ENCODE data around the gene RETREG1. TPM values are rescaled to one million over a fixed set of nuclear protein-coding genes. Genes with fewer than 3 reads are reported as not detected.
A peak's percentile ranks its signal among the peaks of the same experiment; 100 is the strongest.
"Not testable (repeated sequence)": the region's sequence is repeated elsewhere in the genome, so short reads cannot be mapped to it uniquely, and the experiment has no call there.

RETREG1 gene
- total and polyA plus RNA-seq, 7 experiments from 2014 or later: 37.4 to 130 (median 48.6) TPM

DNA sequence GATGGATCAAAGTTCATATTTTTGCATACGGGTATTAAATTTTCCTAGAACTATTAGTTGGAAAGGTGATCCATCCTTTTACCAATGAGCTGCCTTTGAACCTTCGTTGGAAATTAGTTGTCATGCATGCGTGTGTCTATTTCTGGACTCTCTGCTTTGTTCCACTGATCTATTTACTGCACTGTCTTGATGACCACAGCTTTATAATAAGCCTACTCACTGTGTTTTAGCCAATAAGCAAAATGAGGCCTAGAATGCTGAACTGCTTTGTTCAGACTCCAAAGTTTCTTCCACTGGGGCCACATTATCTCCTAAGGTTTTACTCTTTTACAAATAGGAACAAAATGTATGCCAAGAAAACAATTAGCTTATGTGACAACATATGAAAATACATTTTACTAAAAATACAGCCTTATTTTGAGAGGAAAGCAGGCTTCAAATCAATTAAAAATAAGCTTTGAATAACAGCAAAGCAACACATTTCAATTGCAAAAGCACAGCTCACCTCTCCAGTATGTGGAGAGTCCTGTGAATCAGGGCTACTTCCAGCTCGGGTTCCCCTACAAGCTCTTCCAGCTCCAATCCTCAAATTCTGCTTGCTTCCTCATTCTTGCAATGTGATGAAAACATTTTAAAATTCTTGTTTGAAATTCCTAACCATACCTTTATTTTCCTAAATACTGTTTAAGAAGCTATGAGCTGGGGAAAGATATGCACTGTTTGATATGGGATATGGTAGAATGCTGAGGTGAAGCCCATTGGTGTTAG lies 72.0 kb downstream of the RETREG1 start:
- H3K4me1 ChIP-seq (ENCODE audit: control insufficient read depth in 2 of 2, insufficient read depth in 2 of 2, low read length in 2 of 2): peaks cover 0 to 14% of the 10 kb centered on the region in 2 donors
- H3K9me3 ChIP-seq (ENCODE audit: control insufficient read depth in 2 of 3, low read length in 3 of 3): no peaks in the 10 kb centered on the region
- intact Hi-C loops (cut with micrococcal nuclease): no loop called here
- no peaks in the 10 kb centered on the region for H3K27me3 Mint-ChIP-seq
- no peak overlapping the region for H3K27ac ChIP-seq (ENCODE audit: low read depth, low read length)
- no peaks in the 10 kb centered on the region for H3K27me3 ChIP-seq (ENCODE audit: control insufficient read depth in 2 of 2, insufficient read depth in 2 of 2, low read length in 2 of 2)
- peaks cover 1 to 28% (median 15%) of the 10 kb centered on the region in 5 donors for H3K36me3 Mint-ChIP-seq
- ChIA-PET POLR2A (interaction anchor here (0.5 kb wide), 1 partner anchor 28 kb away, joined by 4 read pairs; no protein-coding TSS in a partner anchor), CTCF (interaction anchor here (0.6 to 1.2 kb wide), 2 partner anchors 8 to 39 kb away, joined by 3 to 4 read pairs; no protein-coding TSS in a partner anchor)
- peaks cover 21 to 98% (median 90%) of the 10 kb centered on the region in 7 donors for H3K4me1 Mint-ChIP-seq
- peak overlapping the region in 2 of 9 donors; percentile 3 to 39 for H3K27ac Mint-ChIP-seq
- ATAC-seq (no peak), DNase-seq (no peak)
- peak overlapping the region in 2 of 10 donors; percentile 20 to 24 for H3K4me3 Mint-ChIP-seq
- no peaks in the 10 kb centered on the region for H3K9me3 Mint-ChIP-seq
- H3K36me3 ChIP-seq (ENCODE audit: control insufficient read depth in 2 of 3, insufficient read depth in 3 of 3, low read length in 3 of 3): no peaks in the 10 kb centered on the region
- no peak overlapping the region for H3K4me3 ChIP-seq (ENCODE audit: low read length)

DNA sequence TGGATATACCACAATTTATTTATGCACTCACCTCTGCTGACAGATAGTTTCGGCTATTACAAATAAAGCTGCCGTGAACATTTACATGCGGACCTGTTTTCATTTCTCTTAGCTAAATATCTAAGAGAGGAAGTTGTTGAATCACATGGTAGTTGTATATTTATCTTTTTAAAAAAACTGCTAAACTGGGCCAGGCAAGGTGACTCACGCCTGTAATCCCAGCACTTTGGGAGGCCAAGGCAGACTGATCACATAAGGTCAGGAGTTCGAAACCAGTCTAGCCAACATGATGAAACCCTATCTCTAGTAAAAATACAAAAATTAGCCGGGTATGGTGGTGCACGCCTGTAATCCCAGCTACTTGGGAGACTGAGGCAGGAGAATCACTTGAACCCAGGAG lies 73.6 kb downstream of the RETREG1 start:
- H3K9me3 ChIP-seq (ENCODE audit: control insufficient read depth in 2 of 3, low read length in 3 of 3); H3K4me3 ChIP-seq (ENCODE audit: low read length); ATAC-seq; H3K9me3 Mint-ChIP-seq; H3K36me3 ChIP-seq (ENCODE audit: control insufficient read depth in 2 of 3, insufficient read depth in 3 of 3, low read length in 3 of 3); H3K27me3 Mint-ChIP-seq; POLR2A ChIA-PET; CTCF ChIA-PET; H3K27ac ChIP-seq (ENCODE audit: low read depth, low read length); DNase-seq; H3K27me3 ChIP-seq (ENCODE audit: control insufficient read depth in 2 of 2, insufficient read depth in 2 of 2, low read length in 2 of 2); intact Hi-C loops (cut with micrococcal nuclease): not testable (repeated sequence)
- H3K4me3 Mint-ChIP-seq: peak overlapping the region in 2 of 10 donors; percentile 4 to 60
- peaks cover 1 to 39% (median 16%) of the 10 kb centered on the region in 5 donors for H3K36me3 Mint-ChIP-seq
- peaks cover 0 to 14% of the 10 kb centered on the region in 2 donors for H3K4me1 ChIP-seq (ENCODE audit: control insufficient read depth in 2 of 2, insufficient read depth in 2 of 2, low read length in 2 of 2)
- H3K27ac Mint-ChIP-seq: peak overlapping the region in 1 of 9 donors; percentile 6
- H3K4me1 Mint-ChIP-seq: peaks cover 22 to 98% (median 91%) of the 10 kb centered on the region in 7 donors

DNA sequence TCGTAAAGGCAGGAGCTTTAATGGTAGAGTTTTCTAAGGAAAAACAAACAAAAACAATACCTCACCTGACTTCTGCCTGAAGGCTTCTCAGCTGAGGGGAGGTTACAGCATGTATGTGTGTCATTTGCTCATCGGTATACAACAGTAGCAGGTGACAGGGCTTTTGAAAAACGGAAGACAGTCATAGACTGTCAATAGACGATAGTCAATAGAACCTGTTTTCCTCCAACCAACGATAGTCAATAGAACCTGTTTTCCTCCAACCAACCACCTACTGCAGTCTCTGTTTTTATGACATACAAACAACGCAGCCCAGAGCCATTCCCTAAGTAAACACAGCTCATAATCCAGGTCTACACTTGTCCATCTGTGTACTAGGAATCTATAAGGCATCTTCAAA lies 74.6 kb downstream of the RETREG1 start:
- H3K36me3 ChIP-seq (ENCODE audit: control insufficient read depth in 2 of 3, insufficient read depth in 3 of 3, low read length in 3 of 3): no peaks in the 10 kb centered on the region
- Mint-ChIP-seq H3K27ac (peak overlapping the region in 1 of 9 donors; percentile 11), H3K4me3 (peak overlapping the region in 1 of 10 donors; percentile 60), H3K36me3 (peaks cover 1 to 49% (median 16%) of the 10 kb centered on the region in 5 donors), H3K9me3 (no peaks in the 10 kb centered on the region), H3K27me3 (no peaks in the 10 kb centered on the region), H3K4me1 (peaks cover 22 to 99% (median 94%) of the 10 kb centered on the region in 7 donors)
- no peak overlapping the region for H3K27ac ChIP-seq (ENCODE audit: low read depth, low read length)
- intact Hi-C loops (cut with micrococcal nuclease): no loop called here
- H3K4me3 ChIP-seq (ENCODE audit: low read length): no peak overlapping the region
- POLR2A ChIA-PET: no interaction called here
- no peaks in the 10 kb centered on the region for H3K9me3 ChIP-seq (ENCODE audit: control insufficient read depth in 2 of 3, low read length in 3 of 3)
- DNase-seq: no peak
- CTCF ChIA-PET: no interaction called here
- H3K4me1 ChIP-seq (ENCODE audit: control insufficient read depth in 2 of 2, insufficient read depth in 2 of 2, low read length in 2 of 2): peaks cover 0 to 14% of the 10 kb centered on the region in 2 donors
- H3K27me3 ChIP-seq (ENCODE audit: control insufficient read depth in 2 of 2, insufficient read depth in 2 of 2, low read length in 2 of 2): no peaks in the 10 kb centered on the region
- no peak for ATAC-seq

DNA sequence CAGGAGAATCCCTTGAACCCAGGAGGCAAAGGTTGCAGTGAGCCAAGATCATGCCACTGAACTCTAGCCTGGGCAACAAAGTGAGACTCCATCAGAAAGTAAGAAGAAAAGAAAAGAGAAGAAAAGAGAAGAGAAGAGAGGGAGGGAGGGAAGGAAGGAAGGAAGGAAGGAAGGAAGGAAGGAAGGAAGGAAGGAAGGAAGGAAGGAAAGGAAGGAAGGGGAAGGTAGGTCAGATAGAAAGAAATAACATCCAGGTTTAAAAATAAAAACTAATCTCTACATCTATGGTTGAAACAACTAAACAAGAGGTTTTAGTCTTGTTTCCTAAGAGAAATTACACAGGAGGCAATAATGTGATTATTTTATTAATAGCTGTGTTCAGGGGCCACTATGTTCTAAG lies 75.2 kb downstream of the RETREG1 start:
- H3K4me3 Mint-ChIP-seq: peak overlapping the region in 1 of 10 donors; percentile 60
- H3K4me3 ChIP-seq (ENCODE audit: low read length); POLR2A ChIA-PET; H3K9me3 ChIP-seq (ENCODE audit: control insufficient read depth in 2 of 3, low read length in 3 of 3); DNase-seq; H3K27ac ChIP-seq (ENCODE audit: low read depth, low read length); H3K36me3 ChIP-seq (ENCODE audit: control insufficient read depth in 2 of 3, insufficient read depth in 3 of 3, low read length in 3 of 3); ATAC-seq; H3K27me3 Mint-ChIP-seq; CTCF ChIA-PET; H3K27me3 ChIP-seq (ENCODE audit: control insufficient read depth in 2 of 2, insufficient read depth in 2 of 2, low read length in 2 of 2); H3K9me3 Mint-ChIP-seq; intact Hi-C loops (cut with micrococcal nuclease): not testable (repeated sequence)
- peaks cover 0 to 14% of the 10 kb centered on the region in 2 donors for H3K4me1 ChIP-seq (ENCODE audit: control insufficient read depth in 2 of 2, insufficient read depth in 2 of 2, low read length in 2 of 2)
- peak overlapping the region in 3 of 9 donors; percentile 32 to 64 (median 34) for H3K27ac Mint-ChIP-seq
- H3K4me1 Mint-ChIP-seq: peaks cover 25 to 99% (median 94%) of the 10 kb centered on the region in 7 donors
- H3K36me3 Mint-ChIP-seq: peaks cover 1 to 52% (median 16%) of the 10 kb centered on the region in 5 donors

DNA sequence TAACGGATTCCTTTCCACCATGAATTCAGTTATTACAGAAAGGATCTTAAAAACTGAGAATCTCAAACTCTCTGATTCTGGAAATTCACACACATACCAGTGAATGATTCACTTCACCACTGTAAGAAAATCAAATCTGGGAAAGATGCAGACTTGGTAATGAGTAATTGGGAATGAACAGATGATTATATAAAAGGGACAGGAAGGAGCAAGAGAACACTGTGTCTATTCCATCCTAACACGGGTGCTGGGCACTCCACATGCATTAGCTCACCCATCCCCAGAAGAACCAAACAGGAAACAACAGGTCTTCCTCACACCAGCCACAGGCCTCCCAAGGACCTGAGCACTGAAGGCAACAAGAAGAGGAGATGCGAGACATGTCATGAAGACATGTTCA lies 76.4 kb downstream of the RETREG1 start:
- H3K27ac ChIP-seq (ENCODE audit: low read depth, low read length): no peak overlapping the region
- DNase-seq: no peak
- Mint-ChIP-seq H3K4me1 (peaks cover 28 to 97% (median 92%) of the 10 kb centered on the region in 7 donors), H3K9me3 (no peaks in the 10 kb centered on the region), H3K4me3 (peak overlapping the region in 4 of 10 donors; percentile 12 to 60 (median 28)), H3K36me3 (peaks cover 3 to 54% (median 19%) of the 10 kb centered on the region in 5 donors), H3K27me3 (no peaks in the 10 kb centered on the region), H3K27ac (peak overlapping the region in 3 of 9 donors; percentile 30 to 71 (median 58))
- H3K4me3 ChIP-seq (ENCODE audit: low read length): no peak overlapping the region
- H3K27me3 ChIP-seq (ENCODE audit: control insufficient read depth in 2 of 2, insufficient read depth in 2 of 2, low read length in 2 of 2): no peaks in the 10 kb centered on the region
- POLR2A ChIA-PET: no interaction called here
- intact Hi-C loops (cut with micrococcal nuclease): no loop called here
- CTCF ChIA-PET: no interaction called here
- peaks cover 0 to 4% (median 0%) of the 10 kb centered on the region in 3 experiments for H3K36me3 ChIP-seq (ENCODE audit: control insufficient read depth in 2 of 3, insufficient read depth in 3 of 3, low read length in 3 of 3)
- H3K9me3 ChIP-seq (ENCODE audit: control insufficient read depth in 2 of 3, low read length in 3 of 3): no peaks in the 10 kb centered on the region
- ATAC-seq: no peak
- peaks cover 0 to 14% of the 10 kb centered on the region in 2 donors for H3K4me1 ChIP-seq (ENCODE audit: control insufficient read depth in 2 of 2, insufficient read depth in 2 of 2, low read length in 2 of 2)

DNA sequence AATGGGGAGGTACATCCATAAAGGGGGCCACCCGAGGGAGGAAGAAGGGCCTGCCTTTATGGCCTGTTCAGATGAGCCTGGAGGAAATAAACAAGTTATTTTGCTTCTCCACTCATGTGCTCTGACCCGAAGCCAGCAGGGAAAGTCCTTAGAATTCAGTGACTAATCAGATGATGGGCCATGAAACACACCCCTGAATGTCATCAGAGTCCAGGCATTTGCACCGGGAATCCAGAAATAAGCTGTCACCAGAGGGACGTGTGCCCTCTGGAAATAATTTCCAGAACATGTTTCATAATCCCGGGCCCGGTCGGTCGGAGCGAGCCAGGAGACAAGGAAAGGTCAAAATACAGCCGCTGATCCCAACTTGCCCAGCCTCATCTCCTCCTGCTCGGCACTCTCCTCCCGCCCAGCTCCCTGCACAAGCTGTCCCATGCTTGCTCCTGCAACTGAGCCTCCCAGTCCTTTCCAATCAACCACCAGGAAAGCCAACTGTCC lies 77.6 kb downstream of the RETREG1 start:
- Mint-ChIP-seq H3K27ac (peak overlapping the region in 3 of 9 donors; percentile 52 to 63 (median 60)), H3K9me3 (peaks cover 0 to 1% (median 0%) of the 10 kb centered on the region in 11 donors), H3K4me3 (peak overlapping the region in 3 of 10 donors; percentile 7 to 32 (median 18)), H3K4me1 (peaks cover 29 to 97% (median 90%) of the 10 kb centered on the region in 7 donors), H3K27me3 (no peaks in the 10 kb centered on the region), H3K36me3 (peaks cover 3 to 48% (median 21%) of the 10 kb centered on the region in 5 donors)
- ATAC-seq (no peak), DNase-seq (no peak)
- H3K4me3 ChIP-seq (ENCODE audit: low read length): no peak overlapping the region
- ChIA-PET CTCF (interaction anchor here (0.5 kb wide), 1 partner anchor 255 kb away, joined by 4 read pairs; no protein-coding TSS in a partner anchor), POLR2A (no interaction called here)
- no peak overlapping the region for H3K27ac ChIP-seq (ENCODE audit: low read depth, low read length)
- intact Hi-C loops (cut with micrococcal nuclease): no loop called here
- no peaks in the 10 kb centered on the region for H3K27me3 ChIP-seq (ENCODE audit: control insufficient read depth in 2 of 2, insufficient read depth in 2 of 2, low read length in 2 of 2)
- peaks cover 0 to 14% of the 10 kb centered on the region in 2 donors for H3K4me1 ChIP-seq (ENCODE audit: control insufficient read depth in 2 of 2, insufficient read depth in 2 of 2, low read length in 2 of 2)
- peaks cover 0 to 8% (median 0%) of the 10 kb centered on the region in 3 experiments for H3K36me3 ChIP-seq (ENCODE audit: control insufficient read depth in 2 of 3, insufficient read depth in 3 of 3, low read length in 3 of 3)
- H3K9me3 ChIP-seq (ENCODE audit: control insufficient read depth in 2 of 3, low read length in 3 of 3): no peaks in the 10 kb centered on the region
